ENCODE data around the gene PYCARD.
"Not testable (repeated sequence)": the region's sequence is repeated elsewhere in the genome, so short reads cannot be mapped to it uniquely, and the experiment has no call there.

The PYCARD gene

DNA sequence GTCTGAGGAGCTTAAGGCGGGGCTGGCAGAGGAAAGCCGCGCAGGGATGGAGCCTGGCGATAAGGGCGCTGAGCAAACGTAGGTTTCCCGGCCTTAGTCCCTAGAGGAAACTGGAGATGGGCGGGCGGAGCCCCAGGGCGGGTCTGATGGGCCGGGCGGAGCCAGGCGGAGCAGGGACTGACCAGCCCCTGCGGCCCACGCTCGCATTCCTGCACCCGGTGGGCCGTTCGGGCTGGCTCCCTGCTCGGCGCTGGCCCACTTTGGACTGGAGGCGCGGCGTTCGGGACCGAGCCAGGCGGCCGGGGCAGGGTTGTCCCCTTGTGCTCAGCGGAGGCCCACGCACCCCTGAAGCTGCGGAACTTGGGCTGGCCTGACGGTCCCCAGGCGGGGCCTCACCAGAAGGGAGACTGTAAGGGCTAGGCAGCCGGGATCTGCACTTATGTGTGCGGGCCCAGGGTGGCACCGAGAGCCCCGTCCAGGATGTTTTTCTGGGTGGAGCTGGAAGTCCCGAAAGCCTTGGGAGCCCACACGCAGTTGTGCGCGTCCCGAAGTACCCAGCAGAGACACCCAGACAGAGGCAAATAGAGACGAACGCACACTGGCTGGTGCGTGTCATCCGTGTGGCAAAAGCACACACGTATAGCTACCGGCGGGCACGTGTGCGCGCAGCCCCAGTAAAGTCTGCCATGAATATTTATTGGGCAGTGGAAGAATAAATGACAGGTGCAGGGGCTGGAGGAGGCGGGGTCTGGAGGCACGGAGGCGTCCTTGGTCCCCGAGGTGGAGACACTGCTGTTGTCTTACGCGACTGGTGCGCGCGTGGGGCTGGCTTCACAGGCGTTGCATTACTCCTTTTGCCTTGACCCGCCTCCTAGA lies 13.0 kb upstream of the PYCARD start:
- no peak for DNase-seq (ENCODE audit: low read depth, low spot score)

DNA sequence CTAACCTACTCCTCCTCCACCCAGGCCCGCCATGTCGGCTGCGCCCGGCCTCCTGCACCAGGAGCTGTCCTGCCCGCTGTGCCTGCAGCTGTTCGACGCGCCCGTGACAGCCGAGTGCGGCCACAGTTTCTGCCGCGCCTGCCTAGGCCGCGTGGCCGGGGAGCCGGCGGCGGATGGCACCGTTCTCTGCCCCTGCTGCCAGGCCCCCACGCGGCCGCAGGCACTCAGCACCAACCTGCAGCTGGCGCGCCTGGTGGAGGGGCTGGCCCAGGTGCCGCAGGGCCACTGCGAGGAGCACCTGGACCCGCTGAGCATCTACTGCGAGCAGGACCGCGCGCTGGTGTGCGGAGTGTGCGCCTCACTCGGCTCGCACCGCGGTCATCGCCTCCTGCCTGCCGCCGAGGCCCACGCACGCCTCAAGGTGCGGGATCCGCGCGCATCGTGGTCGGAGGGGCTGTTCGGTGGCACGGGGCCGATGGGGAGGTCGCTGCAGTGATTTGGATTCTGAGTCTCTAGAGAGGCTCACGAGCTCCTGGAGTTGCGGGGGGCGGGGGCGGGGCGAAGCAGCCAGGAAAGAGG lies 12.2 kb upstream of the PYCARD start:
- DNase-seq (ENCODE audit: low read depth, low spot score) = no peak

- DNase-seq (ENCODE audit: low read depth, low spot score) = no peak
Measured at GRCh38 chr16:31213877-31214707, 11.5 kb upstream of the PYCARD start, which contains the start of gene TRIM72. Gene TRIM72, plus strand, starts transcription at chr16:31214119. Its CDS starts 620 bp downstream, at chr16:31214739.

GRCh38 chr16:31213342-31213741 lies 10.8 kb upstream of the PYCARD start:
- no peak for DNase-seq (ENCODE audit: low read depth, low spot score)

DNA sequence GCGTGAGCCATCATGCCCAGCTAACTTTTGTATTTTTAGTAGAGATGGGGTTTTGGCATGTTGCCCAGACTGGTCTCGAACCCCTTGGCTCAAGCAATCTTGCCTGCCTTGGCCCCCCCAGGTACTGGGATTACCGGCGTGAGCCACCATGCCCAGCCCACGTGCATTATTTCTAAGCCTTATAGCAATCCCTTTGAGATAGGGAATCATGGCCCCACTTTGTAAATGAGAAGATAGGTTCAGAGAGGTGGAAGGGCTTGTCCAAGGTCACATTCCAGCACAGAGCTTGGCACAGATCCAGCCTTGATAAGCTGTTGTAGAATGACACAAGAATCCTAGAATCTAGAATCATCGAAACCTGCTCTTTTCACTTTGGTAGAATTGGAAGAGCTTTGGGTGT lies 4.2 kb upstream of the PYCARD start:
- no peak for DNase-seq (ENCODE audit: low read depth, low spot score)

DNA sequence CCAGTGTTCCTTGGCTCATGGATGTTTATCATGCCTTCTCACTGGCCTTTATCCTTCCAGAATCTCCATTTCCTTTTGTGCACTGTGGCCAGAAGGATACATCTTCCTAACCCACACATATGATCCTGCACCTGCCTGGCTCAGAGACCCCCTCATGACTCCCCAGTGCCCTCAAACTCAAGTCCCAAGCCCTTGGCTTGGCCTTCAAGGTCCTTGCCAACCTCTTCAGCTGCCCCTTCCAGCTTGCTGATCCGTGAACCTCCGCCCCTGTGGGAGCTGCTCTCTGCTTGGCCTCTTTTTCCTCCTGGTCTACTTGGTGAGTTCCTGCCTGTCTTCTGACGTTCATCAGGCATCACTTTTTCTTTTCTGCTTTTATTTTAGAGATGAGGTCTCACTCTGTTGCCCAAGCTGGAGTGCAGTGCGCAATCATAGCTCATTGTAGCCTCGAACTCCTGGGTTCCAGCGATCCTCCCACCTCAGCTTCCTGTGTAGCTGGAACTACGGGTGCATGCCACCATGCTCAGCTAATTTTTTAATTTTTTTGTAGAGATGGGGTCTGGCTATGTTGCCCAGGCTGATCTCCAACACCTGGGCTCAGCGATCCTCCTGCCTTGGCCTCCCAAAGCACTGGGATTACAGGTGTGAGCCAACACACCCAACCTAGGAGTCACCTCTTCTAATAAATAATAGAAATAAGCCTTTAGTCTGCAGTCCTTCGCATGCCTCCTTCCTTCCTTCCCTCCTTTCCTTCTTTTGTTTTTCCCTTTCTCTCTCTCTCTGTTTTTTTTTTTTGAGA lies 2.5 kb upstream of the PYCARD start:
- DNase-seq (ENCODE audit: low read depth, low spot score) = no peak

GRCh38 chr16:31201582-31202413 lies 762 bp downstream of the PYCARD start:
- no peak for DNase-seq (ENCODE audit: low read depth, low spot score)

DNA sequence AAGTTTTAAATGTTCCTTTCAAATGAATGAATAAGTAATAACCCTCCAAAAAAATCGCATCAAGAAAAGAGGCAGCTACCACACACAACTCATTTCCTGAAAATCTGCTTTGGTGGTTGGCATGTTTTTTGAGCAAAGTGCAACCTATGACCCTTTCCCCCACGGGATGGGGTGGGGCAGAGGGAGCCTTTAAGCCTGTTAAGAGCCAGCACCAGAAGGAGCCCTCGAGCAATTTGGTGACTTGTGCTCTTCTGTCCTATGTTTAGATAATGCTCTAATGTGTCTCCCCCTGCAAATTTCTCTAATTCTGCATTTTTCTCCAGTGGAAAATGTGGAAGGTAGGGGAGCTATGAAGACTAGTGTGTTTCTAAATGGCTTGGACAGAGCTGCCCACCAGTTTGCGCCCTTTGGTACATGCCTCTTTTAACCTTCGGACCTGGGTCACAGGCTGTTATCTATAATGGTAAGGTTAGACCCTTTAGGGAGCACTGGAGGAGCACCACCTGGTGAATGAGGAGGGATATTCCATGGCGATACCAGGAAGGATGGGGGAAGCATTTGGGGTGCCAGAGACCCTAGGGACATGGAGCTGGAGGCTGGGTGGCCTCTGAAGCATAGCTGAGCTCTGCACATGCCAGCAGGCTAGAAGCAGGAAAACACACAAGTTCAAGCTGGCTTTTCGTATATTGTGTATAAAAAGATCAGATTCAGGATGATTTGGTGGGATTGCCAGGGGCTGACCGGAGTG lies 1.6 kb downstream of the PYCARD start:
- no peak for DNase-seq (ENCODE audit: low read depth, low spot score)

DNA sequence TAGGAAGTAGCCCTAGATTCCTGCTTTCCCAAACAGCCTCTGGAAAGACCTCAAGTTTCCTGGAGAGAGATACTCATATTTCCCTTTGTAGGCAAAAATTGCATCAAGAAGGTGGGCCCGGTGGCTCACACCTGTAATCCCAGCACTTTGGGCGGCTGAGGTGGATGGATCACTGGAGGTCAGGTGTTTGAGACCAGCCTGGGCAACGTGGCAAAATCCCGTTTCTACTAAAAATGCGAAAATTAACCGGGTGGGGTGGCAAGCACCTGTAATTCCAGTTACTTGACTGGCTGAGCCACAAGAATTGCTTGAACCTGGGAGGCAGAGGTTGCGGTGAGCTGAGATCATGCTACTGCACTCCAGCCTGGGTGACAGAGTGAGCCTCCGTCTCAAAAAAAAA lies 2.4 kb downstream of the PYCARD start:
- not testable (repeated sequence) for DNase-seq (ENCODE audit: low read depth, low spot score)

- no peak for DNase-seq (ENCODE audit: low read depth, low spot score)
Measured at GRCh38 chr16:31199430-31200041, 3.0 kb downstream of the PYCARD start.

GRCh38 chr16:31198207-31198882 lies 4.2 kb downstream of the PYCARD start:
- DNase-seq (ENCODE audit: low read depth, low spot score) = no peak

GRCh38 chr16:31196324-31197088 lies 6.1 kb downstream of the PYCARD start:
- DNase-seq (ENCODE audit: low read depth, low spot score) = no peak

DNA sequence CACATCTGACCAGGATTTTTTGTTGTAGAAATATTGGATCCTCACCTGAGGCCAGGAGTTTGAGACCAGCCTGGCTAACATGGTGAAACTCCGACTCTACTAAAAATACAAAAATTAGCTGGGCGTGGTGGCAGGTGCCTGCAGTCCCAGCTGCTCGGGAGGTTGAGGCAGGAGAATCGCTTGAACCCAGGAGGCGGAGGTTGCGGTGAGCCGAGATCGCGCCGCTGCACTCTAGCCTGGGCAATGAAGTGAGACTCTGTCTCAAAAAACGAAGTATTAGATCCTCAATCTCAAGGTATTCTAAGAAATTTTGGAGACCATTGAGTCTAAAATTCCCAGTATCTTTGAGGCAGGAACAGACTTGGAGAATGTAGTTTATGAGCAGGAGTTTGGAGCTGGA lies 6.7 kb downstream of the PYCARD start:
- not testable (repeated sequence) for DNase-seq (ENCODE audit: low read depth, low spot score)

- DNase-seq (ENCODE audit: low read depth, low spot score) = no peak
Measured at GRCh38 chr16:31194898-31195297, 7.7 kb downstream of the PYCARD start.

GRCh38 chr16:31193874-31194273 lies 8.7 kb downstream of the PYCARD start:
- no peak for DNase-seq (ENCODE audit: low read depth, low spot score)

DNA sequence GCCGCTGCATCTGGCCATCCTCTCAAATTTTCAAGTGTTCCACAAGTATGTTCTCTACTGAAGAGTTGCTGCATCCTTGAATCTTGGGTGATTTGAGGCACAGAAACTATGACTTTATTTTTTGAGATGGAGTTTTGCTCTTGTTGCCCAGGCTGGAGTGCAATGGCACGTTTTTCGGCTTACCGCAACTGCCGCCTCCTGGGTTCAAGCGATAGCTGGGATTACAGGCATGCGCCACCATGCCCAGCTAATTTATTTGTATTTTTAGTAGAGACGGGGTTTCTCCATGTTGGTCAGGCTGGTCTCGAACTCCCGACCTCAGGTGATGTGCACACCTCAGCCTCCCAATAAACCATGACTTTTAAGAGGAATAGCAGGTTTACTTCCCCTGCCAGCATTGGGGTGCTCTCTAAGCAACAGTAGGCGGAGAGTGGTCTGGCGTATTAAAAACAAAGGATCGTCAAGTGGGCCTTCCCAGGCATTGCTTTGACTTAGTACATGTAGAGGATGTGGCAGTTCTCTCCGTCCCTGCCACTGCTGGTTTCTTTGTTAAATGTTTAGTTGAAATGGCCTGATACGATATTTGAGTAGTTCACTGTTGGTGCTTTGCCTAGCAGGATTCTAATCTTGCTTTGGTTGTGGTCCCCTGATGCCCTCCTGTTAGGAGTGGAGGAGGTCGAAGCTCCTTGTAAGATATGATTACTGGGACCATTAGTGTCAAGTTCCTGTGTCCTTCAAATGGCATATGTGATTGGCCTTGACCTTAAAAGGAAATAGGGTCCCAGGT lies 9.5 kb downstream of the PYCARD start:
- DNase-seq (ENCODE audit: low read depth, low spot score) = no peak

Data from smooth muscle cell of the brain vasculature (primary cell).